ENCODE results near the gene WDTC1. TPM values are rescaled to one million over a fixed set of nuclear protein-coding genes. Genes with fewer than 3 reads are reported as not detected.

Gene WDTC1
- total RNA-seq, 1 experiment from 2014 or later, result 19.0 TPM

DNA sequence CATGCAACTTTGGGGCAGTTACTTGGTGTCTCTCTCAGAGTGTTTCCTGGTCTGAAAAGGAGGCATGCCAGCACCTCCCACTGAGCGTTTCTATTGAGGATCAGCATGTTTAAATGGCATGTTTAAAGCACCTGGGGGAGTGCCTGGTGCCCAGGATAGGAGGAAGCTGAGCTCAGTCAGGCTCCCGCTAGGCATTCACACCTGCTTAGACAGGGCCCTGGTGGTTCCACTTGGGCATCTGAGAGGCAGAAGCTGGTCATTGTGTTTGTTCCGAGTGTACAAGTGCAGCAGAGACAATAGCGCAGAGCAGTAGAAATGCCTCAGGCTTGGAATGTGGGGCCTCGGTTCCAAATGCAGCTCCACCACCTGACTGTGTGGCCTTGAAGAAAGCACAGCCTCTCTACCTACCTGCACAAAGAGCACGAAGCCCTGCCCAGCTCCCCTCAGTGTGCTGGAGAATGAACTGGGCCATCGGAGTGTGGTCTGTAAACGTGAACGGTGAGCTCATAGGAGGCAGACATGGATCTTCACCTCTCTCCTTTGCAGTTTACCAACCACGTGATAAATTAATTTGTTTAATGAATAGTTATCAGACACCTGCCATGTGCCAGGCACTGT, 67.3 kb downstream of the WDTC1 start:
- H2BK120ac ChIP-seq (ENCODE audit: low read depth, low read length, poor library complexity, severe bottlenecking), result no peak overlapping the region
- peaks cover 2% of the 10 kb centered on the region for H4K20me1 ChIP-seq (ENCODE audit: control insufficient read depth, insufficient read depth, insufficient read length)
- no peaks in the 10 kb centered on the region for H3K27me3 ChIP-seq (ENCODE audit: insufficient read depth, low read length)
- no peak overlapping the region for H3K27ac ChIP-seq (ENCODE audit: insufficient read length, low read depth, low read length)
- peak overlapping the region in 1 of 2 experiments; percentile 10; a peak in 2 of 5 replicates for H3K4me3 Mint-ChIP-seq
- H4K8ac ChIP-seq (replicated peaks; ENCODE audit: insufficient read length, low read depth, low read length), result no peak overlapping the region
- no peak overlapping the region for H2AFZ ChIP-seq (ENCODE audit: low read length)
- no peak overlapping the region for H2BK15ac ChIP-seq (ENCODE audit: low read depth, low read length)
- no peak overlapping the region for H2BK20ac ChIP-seq (ENCODE audit: low read depth, low read length, poor library complexity, severe bottlenecking)
- no peaks in the 10 kb centered on the region for H3K79me2 ChIP-seq (ENCODE audit: insufficient read depth, low read length)
- H3K27ac Mint-ChIP-seq, result peak overlapping the region in 2 of 3 experiments; percentile 23 to 51; a peak in 4 of 7 replicates
- H3K79me1 ChIP-seq (ENCODE audit: insufficient read depth, low read depth, low read length, poor library complexity, severe bottlenecking), result no peaks in the 10 kb centered on the region
- H3K9me3 Mint-ChIP-seq, result no peaks in the 10 kb centered on the region
- DNase-seq, result peak; percentile 57
- H3K23ac ChIP-seq (ENCODE audit: insufficient read length, low read depth, low read length), result no peak overlapping the region
- H2AK5ac ChIP-seq (ENCODE audit: insufficient read length, low read length), result no peak overlapping the region
- no peak overlapping the region for H3K18ac ChIP-seq (ENCODE audit: insufficient read length, low read depth, low read length)
- no peaks in the 10 kb centered on the region for H3K23me2 ChIP-seq (ENCODE audit: insufficient read length, low read depth, low read length, poor library complexity, severe bottlenecking)
- no peak overlapping the region for H3K9ac ChIP-seq (ENCODE audit: extremely low read depth, insufficient read length, low read length)
- no peak overlapping the region for H2BK12ac ChIP-seq (ENCODE audit: insufficient read length, low read depth, low read length)
- no peak overlapping the region for H3T11ph ChIP-seq (ENCODE audit: low read length)
- H3K56ac ChIP-seq (ENCODE audit: insufficient read length, low read depth, low read length), result no peak overlapping the region
- H3K27me3 Mint-ChIP-seq (ENCODE audit: low read depth), result no peaks in the 10 kb centered on the region
- no peak overlapping the region for H3K4me2 ChIP-seq (ENCODE audit: insufficient read depth, insufficient read length, low read length)
- peaks cover 33 to 43% of the 10 kb centered on the region in 2 experiments for H3K4me1 Mint-ChIP-seq
- no peak overlapping the region for H4K91ac ChIP-seq (ENCODE audit: insufficient read length, low read depth, low read length)
- H3K4ac ChIP-seq (ENCODE audit: low read depth, low read length), result no peak overlapping the region
- no peaks in the 10 kb centered on the region for H3K9me3 ChIP-seq (ENCODE audit: control insufficient read depth, low read depth, low read length)
- peaks cover 0 to 12% (median 4%) of the 10 kb centered on the region in 3 experiments; a peak in 4 of 7 replicates for H3K36me3 Mint-ChIP-seq (ENCODE audit: insufficient read depth in 1 of 3, low read depth in 3 of 3)
- H4K5ac ChIP-seq (ENCODE audit: insufficient read length, low read depth, low read length), result no peak overlapping the region
- H3K14ac ChIP-seq (ENCODE audit: insufficient read depth, low read length), result no peak overlapping the region; the same call in 1 of the 2 replicates
- TF ChIP-seq, protein P1, sequence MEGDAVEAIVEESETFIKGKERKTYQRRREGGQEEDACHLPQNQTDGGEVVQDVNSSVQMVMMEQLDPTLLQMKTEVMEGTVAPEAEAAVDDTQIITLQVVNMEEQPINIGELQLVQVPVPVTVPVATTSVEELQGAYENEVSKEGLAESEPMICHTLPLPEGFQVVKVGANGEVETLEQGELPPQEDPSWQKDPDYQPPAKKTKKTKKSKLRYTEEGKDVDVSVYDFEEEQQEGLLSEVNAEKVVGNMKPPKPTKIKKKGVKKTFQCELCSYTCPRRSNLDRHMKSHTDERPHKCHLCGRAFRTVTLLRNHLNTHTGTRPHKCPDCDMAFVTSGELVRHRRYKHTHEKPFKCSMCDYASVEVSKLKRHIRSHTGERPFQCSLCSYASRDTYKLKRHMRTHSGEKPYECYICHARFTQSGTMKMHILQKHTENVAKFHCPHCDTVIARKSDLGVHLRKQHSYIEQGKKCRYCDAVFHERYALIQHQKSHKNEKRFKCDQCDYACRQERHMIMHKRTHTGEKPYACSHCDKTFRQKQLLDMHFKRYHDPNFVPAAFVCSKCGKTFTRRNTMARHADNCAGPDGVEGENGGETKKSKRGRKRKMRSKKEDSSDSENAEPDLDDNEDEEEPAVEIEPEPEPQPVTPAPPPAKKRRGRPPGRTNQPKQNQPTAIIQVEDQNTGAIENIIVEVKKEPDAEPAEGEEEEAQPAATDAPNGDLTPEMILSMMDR (conservative IDR thresholded peaks at IDR 0.05), result no peak
- WGBS (ENCODE audit: extremely low coverage, insufficient read length, low lambda C conversion rate), result no CpG with 5 or more reads among the region's 10 CpGs
- H3K4me1 ChIP-seq (ENCODE audit: insufficient read depth, low read length), result peaks cover 11% of the 10 kb centered on the region; the same call in 1 of the 2 replicates
- H2BK5ac ChIP-seq (ENCODE audit: insufficient read length, low read length), result no peak overlapping the region
